NCI-H774 (cell line): Measurements from ENCODE around the gene DDTL.
"Not testable (repeated sequence)": the region's sequence is repeated elsewhere in the genome, so short reads cannot be mapped to it uniquely, and the experiment has no call there.

Source experiments
- DNase-seq: peaks from one replicate; lab custom pipeline; 2025; lab: John Stamatoyannopoulos, UW

Gene DDTL

GRCh38 chr22:23970201-23970641, 3.5 kb downstream of the DDTL start:
- DNase-seq = no peak

DNA sequence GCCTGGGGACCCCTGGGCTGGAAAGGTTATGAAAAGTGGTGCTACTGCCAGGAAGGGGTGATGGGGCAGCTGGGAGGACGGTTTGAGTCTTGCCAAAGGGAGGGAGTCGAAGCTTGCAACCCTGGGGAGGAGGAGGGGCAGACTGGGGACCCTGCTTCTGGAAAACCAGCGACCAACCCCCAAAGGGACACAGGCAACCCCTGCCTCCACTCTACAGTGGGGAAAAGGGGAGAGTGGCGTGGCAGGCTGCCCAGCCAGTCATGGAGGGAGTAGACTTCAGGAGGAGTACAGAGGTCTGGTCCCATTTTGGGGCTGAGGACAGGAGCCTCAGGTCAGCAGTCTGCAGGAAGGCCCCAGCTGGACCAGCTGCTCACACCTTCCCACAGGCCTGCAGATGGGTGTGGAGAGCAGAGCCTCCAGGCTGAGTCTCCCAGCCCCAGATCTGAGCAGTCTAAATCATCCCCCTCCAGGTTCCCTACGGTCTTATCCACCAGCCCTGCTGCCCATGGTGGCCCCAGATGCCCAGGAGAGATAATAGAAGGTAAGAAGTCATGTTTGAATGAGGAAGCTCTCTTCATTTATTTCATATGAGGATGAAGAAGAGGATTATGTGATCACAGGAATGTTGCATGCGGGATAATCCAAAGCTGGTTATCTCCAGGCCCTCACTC, 4.3 kb downstream of the DDTL start:
- DNase-seq = no peak

DNA sequence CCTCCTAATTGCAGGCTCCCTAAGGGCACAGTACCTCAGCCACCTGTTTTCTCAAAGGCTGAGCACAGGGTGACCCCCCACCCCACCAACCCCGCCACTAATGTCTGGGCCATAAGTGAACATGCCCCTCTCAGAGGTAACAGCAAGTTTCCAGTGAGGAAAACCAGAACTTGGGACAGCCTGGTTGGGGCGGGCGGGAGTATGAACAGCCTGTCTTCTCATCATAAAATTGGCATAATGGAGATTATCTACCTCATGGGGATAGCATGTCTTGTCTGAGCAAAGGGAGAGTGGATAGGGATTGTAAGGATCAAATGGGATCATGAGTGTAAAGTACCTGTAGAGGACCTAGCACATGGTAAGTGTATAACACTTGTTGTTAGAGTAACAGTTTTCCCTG, 5.2 kb downstream of the DDTL start:
- not testable (repeated sequence) for DNase-seq

GRCh38 chr22:23974345-23974744, 7.7 kb downstream of the DDTL start, which contains the start of gene DDT:
TSS of gene DDT (minus strand) at chr22:23974441. CDS start at chr22:23974414, 27 bp downstream.
- DNase-seq = not testable (repeated sequence)

GRCh38 chr22:23974836-23975352, 8.2 kb downstream of the DDTL start:
- DNase-seq = not testable (repeated sequence)

DNA sequence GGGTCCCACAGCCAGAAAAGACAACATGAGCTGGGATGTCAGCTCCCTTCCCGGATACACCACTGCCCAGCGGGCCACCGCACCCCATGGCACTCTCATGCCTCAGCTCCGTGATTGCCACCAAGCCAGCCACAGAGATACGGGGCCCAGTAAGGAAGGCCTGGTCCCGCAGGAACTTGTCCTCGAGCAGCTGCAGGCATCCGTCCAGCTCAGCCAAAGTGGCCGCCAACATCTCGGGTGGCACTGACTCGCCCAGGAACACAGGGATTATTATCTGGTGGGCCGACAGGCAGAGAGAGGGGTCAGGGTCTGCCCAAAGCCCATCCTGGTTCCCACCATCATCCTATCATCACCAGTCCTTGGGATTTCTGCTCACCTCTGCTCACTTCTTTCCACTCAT, 10.6 kb downstream of the DDTL start:
- not testable (repeated sequence) for DNase-seq

DNA sequence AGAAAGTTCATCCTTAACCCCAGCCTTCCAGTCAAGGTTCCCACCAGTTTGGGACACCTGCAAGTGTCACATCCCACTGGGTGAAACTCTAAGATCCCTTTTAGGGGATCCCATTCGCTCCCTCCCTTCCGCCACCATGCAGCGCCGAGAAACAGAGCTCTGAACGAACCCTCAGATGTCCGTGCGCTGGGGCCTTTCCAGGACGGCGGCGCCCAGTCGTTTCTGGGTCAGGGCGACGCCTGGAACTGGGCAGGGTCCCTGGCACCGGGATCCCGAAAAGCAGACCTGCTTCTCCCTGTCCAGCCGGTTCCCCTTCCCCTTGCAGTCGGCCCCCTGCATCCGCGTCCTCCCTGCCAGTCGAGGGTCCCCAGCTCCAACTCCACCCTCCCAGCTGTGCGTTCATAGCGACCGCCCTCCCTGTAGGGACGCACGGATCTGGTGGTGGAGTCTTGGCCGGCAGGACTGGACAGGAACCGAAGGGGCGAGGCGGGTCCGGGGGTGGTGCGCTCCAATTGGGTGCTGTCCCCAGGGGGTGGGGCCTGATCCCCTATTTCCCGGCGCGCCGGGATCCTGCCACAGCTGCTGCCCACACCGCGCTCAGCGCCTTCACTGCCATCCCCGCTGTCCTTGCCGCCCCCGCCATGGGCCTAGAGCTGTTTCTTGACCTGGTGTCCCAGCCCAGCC, 13.0 kb downstream of the DDTL start, which contains the start of gene GSTT2:
GSTT2 (plus strand) TSS at position 578 of the 684 bp plus-strand sequence.
- not testable (repeated sequence) for DNase-seq

DNA sequence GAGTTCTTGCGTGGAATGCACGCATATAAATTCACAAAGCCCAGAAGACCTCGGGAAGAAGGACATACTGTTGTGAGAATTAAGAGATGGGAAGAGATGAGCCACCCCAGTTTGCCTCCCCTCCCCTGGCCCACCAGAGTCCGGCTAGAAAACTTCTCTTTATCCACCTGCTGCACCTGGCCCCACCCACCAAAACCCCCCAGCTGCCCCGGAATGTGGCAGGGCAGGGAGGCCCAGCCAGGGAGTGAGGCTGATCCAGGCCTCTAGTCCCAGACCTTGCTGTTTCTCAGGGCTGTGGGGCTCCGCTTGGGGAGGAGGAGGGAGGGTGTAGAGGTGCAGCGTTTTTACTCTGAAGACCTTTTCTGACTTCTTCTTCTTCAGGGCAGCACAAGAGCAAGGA, 13.9 kb downstream of the DDTL start:
- not testable (repeated sequence) for DNase-seq

- no peak for DNase-seq
These were observed 17.7 kb downstream of the DDTL start for GRCh38 chr22:23984430-23984829.

- DNase-seq = not testable (repeated sequence)
These were observed 19.4 kb downstream of the DDTL start for GRCh38 chr22:23986089-23986488.

- not testable (repeated sequence) for DNase-seq
These were observed 20.0 kb downstream of the DDTL start for GRCh38 chr22:23986538-23987178.

DNA sequence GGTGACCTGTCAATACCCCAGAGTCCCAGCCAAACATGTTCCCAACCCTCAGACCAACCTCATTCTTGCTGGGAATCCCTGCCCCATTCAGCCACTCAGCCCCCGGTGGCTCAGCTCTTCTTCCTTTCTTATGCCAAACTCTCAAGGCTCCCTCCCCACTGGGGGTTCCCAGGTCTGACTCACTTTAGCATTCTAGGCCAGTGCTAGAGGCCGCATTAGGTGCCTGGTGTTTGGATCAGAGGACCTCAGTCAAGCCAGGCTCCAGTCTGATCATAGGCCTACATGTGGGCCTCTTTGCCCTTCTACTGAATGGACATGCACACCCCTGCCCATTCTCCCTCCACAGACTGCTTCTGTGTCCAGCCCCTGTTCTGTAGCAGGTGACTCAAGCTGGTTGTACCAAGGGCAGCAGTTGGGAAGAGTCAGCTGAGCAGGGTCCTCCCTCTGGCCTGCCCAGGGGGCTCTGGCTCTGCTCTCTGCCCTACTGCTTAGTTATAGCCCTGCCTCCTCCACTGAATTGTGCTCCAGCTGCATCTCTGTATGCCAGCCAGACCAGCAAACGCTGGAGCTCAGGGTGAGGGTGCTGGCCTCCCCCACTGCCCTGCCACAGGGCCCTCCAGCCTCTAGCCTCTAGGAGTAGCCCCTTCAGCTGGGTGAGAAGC, 23.0 kb downstream of the DDTL start:
- not testable (repeated sequence) for DNase-seq

DNA sequence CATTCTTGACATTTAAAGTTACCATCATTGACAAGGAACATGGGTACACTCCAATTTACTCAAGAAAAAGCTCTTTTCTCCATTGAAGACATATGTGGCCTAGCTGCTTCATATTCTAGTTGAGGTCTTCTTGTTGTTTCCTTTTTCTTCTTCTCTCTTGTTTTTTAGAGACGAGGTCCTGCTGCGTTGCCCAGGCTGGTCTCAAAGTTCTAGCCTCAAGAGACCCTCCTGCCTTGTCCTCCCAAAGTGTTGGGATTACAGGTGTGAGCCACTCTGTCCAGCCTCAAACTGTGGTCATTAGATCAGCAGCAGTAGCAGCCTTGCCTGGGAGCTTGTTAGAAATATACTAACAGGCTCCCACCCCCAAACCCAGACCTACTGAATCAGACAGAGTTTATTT, 26.4 kb downstream of the DDTL start:
- DNase-seq = not testable (repeated sequence)

DNA sequence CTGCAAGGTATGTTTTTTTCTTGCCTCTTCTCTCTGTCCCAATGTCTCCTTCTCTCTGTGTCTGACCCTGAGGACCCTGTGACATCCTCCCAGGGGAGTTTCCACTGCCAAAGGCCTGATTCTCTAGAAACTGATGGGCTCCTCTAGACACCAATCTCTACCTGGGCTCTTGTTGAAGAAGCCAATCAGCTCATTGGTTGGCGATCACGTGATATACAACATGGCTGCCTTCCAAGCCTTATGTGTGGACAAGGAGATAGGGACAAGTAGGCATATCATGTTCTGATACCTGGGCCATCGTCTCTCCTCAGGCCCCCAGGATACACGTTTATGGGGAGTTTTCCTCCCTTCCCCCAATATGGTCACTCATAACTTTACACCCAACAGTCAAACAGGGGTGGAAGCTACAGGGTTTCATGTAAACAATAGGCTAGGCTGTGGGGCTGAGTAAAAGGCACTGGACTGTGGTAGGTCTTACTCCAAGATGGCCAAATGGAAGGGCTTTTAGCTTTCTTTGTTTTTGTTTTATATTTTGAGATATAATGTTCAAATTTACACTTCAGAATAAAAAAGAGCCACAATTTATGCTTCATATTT, 27.0 kb downstream of the DDTL start:
- DNase-seq = not testable (repeated sequence)

DNA sequence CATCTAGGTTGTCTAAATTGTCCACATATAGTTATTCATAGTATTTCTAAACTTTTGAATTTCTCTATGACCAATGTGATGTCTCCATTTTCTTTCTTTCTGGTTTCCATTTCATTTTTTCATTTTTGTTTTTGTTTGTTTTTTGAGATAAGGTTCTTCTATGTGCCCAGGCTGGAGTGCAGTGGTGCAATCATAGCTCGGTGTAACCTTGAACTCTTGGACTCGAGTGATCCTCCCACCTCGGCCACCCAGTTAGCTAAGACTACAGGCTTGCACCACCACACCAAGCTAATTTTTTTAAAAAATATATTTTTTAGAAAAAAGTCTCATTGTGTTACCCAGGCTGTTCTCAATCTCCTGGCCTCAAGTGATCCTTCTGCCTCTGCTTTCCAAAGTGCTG, 30.4 kb downstream of the DDTL start:
- no peak for DNase-seq

DNA sequence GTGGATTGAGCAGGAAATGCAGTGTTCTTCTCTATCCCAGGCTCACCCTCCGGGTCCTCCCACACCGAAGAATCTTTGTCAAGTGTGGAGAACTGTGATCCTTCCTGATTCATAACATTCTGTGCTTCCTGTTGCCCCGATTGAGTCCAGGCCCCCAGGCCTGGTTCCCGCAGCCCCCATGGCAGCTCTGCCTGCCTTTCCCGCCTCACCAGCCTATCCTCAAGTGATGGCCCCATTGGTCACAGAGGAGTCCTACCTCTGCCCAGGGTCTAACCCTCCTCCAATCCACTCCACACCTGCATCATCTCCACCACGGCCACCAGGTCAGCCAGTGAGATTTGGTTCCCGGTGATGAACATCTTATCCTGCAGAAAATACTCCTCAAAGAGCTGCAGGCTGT, 33.1 kb downstream of the DDTL start:
- not testable (repeated sequence) for DNase-seq

DNA sequence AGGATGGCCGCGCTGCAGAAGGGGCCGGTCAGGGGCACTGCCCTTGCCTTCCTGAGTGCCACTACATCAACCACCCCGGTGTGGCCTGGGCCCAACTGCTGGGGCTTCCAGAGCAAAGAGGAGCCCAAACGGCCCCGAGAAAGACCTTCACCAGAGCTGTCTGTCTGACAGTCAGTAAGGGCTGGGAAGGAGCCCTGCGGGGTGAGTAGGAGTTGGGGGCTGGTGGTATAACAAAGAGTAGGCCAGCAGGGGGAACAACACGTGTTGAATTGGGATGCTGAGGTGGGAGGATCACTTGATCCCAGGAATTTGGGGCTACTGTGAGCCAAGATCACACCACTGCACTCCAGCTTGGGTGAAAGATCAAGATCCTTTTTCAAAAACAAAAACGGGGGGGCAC, 34.6 kb downstream of the DDTL start:
- no peak for DNase-seq

- no peak for DNase-seq
These were observed 35.6 kb downstream of the DDTL start for GRCh38 chr22:24002272-24002671.

DNA sequence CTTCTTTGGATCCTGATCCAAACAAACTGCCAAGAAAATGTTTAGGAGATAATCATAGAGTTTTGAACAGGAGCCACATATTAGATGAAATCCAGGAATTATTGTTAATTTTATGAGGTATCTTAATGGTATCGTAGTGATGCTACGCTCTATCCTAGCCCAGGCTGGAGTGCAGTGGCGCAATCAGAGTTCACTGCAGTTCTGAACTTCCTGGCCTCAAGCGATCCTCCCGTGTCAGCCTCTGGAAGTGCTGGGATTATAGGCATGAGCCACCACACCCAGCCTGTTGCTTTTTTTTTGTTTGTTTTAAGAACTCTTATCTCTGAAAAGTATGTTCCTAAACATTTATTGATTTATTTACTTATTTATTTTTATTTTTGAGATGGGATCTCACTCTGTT, 36.2 kb downstream of the DDTL start:
- no peak for DNase-seq

DNA sequence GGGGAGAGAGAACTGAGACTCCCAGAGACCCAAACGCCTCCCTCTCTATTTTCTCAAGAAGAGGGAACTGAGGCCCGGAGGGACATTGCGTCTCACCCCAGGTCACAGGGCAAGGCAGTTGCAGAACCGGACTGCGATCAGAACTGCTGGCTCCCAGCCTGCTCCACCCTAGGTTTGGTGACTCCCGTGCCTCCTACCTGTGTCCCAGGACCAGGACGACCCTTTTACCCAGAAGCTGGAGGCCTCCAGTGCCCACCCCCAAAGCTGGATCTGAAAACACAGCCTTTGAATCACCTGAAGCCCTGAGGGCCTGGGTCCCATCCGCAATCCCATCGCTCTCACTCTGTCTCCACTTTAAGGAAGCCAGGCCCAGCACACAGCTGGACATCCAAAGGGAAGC, 37.2 kb downstream of the DDTL start:
- DNase-seq = no peak

- DNase-seq = no peak
These were observed 38.5 kb downstream of the DDTL start, which contains the start of gene GSTT4 for GRCh38 chr22:24005201-24005600. TSS of gene GSTT4 (minus strand) at chr22:24005453. CDS start at chr22:24005356, 97 bp downstream.
